Measurements from ENCODE around the gene KCNJ14.

GRCh38 chr19:48451624-48452023 lies 3.8 kb upstream of the KCNJ14 start:
- TF ChIP-seq CTCF (IDR thresholded peaks at IDR 0.05; ENCODE audit: poor library complexity, severe bottlenecking) = no peak
- TF ChIP-seq SMC3 (conservative IDR thresholded peaks at IDR 0.05; ENCODE audit: poor library complexity) = no peak
- TF ChIP-seq EZH2 (IDR thresholded peaks at IDR 0.05; ENCODE audit: borderline replicate concordance, insufficient read depth, low read length, poor library complexity, severe bottlenecking) = no peak
- no peak for TF ChIP-seq EP300 (conservative IDR thresholded peaks at IDR 0.05; ENCODE audit: poor library complexity, severe bottlenecking)
